SK-N-SH treated with all-trans-retinoic acid at 6 μM for 48 hours (cell line): ENCODE measurements around the gene EIF4H.

ENCODE experiments used
- CSDC2 ChIP-seq: fragments of 250-450 bp; sonication (Bioruptor Pico); IDR thresholded peaks from 2 replicates; pipeline ENCODE4 v1.5.0; 2020; ENCODE audit warnings: mild to moderate bottlenecking, moderate library complexity
- CSRNP3 ChIP-seq: fragments of 250-450 bp; sonication (Bioruptor Pico); IDR thresholded peaks from 2 replicates; pipeline ENCODE4 v1.5.1; 2021; ENCODE audit warnings: mild to moderate bottlenecking, moderate library complexity
- ESRRG ChIP-seq: fragments of 250-450 bp; sonication (Bioruptor Pico); IDR thresholded peaks from 2 replicates; pipeline ENCODE4 v1.6.1; 2021; ENCODE audit warnings: mild to moderate bottlenecking
- GLIS3 ChIP-seq: fragments of 250-450 bp; sonication (Bioruptor Pico); IDR thresholded peaks from 2 replicates; pipeline ENCODE4 v1.5.0; 2020; ENCODE audit warnings: mild to moderate bottlenecking, moderate library complexity
- ISL1 ChIP-seq: fragments of 250-450 bp; sonication (Bioruptor Pico); IDR thresholded peaks from 2 replicates; pipeline ENCODE4 v2.1.2; 2022; ENCODE audit warnings: mild to moderate bottlenecking, moderate library complexity
- PATZ1 ChIP-seq: fragments of 250-450 bp; sonication (Bioruptor Pico); IDR thresholded peaks from 2 replicates; pipeline ENCODE4 v1.8.0; 2020; ENCODE audit warnings: mild to moderate bottlenecking, moderate library complexity, borderline replicate concordance
- PPARA ChIP-seq: fragments of 250-450 bp; sonication (Bioruptor Pico); IDR thresholded peaks from 2 replicates; pipeline ENCODE4 v1.5.0; 2020; ENCODE audit warnings: mild to moderate bottlenecking, borderline replicate concordance
- RARB ChIP-seq: fragments of 250-450 bp; sonication (Bioruptor Pico); IDR thresholded peaks from 2 replicates; pipeline ENCODE4 v1.8.0; 2021; ENCODE audit warnings: mild to moderate bottlenecking, moderate library complexity
- SNAI2 ChIP-seq: fragments of 250-450 bp; sonication (Bioruptor Pico); IDR thresholded peaks from 2 replicates; pipeline ENCODE4 v1.5.0; 2020; ENCODE audit warnings: mild to moderate bottlenecking, moderate library complexity
- TOX ChIP-seq: fragments of 250-450 bp; sonication (Bioruptor Pico); IDR thresholded peaks from 2 replicates; pipeline ENCODE4 v1.8.0; 2021; ENCODE audit warnings: mild to moderate bottlenecking, moderate library complexity, borderline replicate concordance
- ZFP3 ChIP-seq: fragments of 250-450 bp; sonication (Bioruptor Pico); IDR thresholded peaks from 2 replicates; pipeline ENCODE4 v1.5.0; 2020; ENCODE audit warnings: mild to moderate bottlenecking, moderate library complexity
- ZFP30 ChIP-seq: fragments of 450-650 bp; formaldehyde crosslinking; IDR thresholded peaks from 2 replicates; pipeline ENCODE4 v1.5.0; 2022; ENCODE audit warnings: mild to moderate bottlenecking, moderate library complexity
- ZNF8 ChIP-seq: fragments of 450-650 bp; formaldehyde crosslinking; IDR thresholded peaks from 2 replicates; pipeline ENCODE4 v1.5.0; 2020; ENCODE audit warnings: mild to moderate bottlenecking, moderate library complexity
- TF ChIP-seq, protein P1 (sequence below): fragments of 250-450 bp; sonication (Bioruptor Pico); IDR thresholded peaks from 2 replicates; pipeline ENCODE4 v1.5.1; 2020; ENCODE audit warnings: low read depth, mild to moderate bottlenecking, moderate library complexity

DNA sequence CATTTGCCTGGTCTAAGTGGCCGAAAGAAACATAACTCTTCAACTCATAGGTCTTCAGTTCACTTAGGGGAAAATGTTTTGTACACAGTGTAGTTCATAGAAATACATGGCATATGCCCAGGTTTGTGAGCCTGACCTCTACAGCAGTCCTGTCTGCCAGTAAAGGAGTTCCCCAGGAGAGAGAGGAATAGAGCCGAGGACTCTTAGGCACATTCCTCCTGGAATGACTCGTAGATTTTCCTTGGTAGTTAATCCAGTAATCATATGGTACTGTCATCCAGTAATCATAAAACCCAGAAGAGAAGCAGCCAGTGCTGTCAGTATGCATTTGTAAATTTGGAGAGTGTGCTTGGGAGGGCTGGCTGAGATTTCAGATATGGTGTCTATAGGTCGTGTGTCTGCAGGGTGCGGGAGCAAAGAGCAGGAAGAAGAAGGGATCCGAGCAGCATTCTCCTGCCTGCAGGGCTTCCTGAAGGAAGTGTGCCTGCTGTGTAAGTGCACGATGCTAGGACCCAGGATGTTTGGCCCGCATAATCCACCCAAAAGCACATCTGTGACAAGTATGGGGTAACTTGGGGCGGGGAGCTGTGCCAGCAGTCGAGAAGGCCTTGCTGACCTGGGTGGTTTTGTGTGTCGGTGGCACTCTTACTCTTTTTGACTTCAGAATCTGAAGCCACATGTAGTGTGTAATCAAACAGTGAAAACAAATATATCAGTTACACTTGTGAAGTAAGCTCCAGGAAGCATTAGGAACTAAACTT is 13.9 kb downstream of the EIF4H start:
- TF ChIP-seq ZFP30 (CRISPR knock-in tag) (no peak), TOX (no peak), ISL1 (no peak; the same call in 1 of the 2 replicates), RARB (CRISPR knock-in tag) (no peak), ZFP3 (CRISPR knock-in tag) (no peak), PATZ1 (CRISPR knock-in tag) (no peak), PPARA (no peak), SNAI2 (CRISPR knock-in tag) (no peak), GLIS3 (CRISPR knock-in tag) (no peak), CSDC2 (CRISPR knock-in tag) (no peak), CSRNP3 (CRISPR knock-in tag) (no peak), ZNF8 (CRISPR knock-in tag) (no peak), ESRRG (CRISPR knock-in tag) (no peak)
- TF ChIP-seq, protein P1, sequence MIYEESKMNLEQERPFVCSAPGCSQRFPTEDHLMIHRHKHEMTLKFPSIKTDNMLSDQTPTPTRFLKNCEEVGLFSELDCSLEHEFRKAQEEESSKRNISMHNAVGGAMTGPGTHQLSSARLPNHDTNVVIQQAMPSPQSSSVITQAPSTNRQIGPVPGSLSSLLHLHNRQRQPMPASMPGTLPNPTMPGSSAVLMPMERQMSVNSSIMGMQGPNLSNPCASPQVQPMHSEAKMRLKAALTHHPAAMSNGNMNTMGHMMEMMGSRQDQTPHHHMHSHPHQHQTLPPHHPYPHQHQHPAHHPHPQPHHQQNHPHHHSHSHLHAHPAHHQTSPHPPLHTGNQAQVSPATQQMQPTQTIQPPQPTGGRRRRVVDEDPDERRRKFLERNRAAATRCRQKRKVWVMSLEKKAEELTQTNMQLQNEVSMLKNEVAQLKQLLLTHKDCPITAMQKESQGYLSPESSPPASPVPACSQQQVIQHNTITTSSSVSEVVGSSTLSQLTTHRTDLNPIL: no peak
